Heart left ventricle (tissue), 16 donors: ENCODE results near the gene USP25. TPM values are rescaled to one million over a fixed set of nuclear protein-coding genes. Genes with fewer than 3 reads are reported as not detected.

Experiments used
- ATAC-seq, 4 donors: fragments of 200-7000 bp; cut with Tn5 transposase; one replicate each; pipeline ENCODE4 v1.9.1; 2020 to 2022; ENCODE audit warnings: moderate library complexity in 4 of 4, mild to moderate bottlenecking in 3 of 4, moderate number of reproducible peaks in 1 of 4
- DNase-seq, 5 donors: peaks; one replicate each; pipeline ENCODE4 v3.0.0-alpha.2; 2020
- H3K27ac ChIP-seq, 12 donors: fragments of 200-600 bp; sonication (generic) in 4 of 12; one replicate each; pipeline versions ENCODE4 v1.5.0 to v1.8.0; 2016 to 2022; ENCODE audit warnings: mild to moderate bottlenecking in 2 of 12
- H3K27me3 ChIP-seq, 9 donors: fragments of 200-600 bp; sonication (generic) in 2 of 9; one replicate each; pipeline versions ENCODE4 v1.5.1 to v1.8.0; 2016 to 2022; ENCODE audit warnings: mild to moderate bottlenecking in 3 of 9
- H3K36me3 ChIP-seq, 9 donors: fragments of 200-600 bp; sonication (generic) in 2 of 9; one replicate each; pipeline versions ENCODE4 v1.5.0 to v1.8.0; 2018 to 2022; ENCODE audit warnings: mild to moderate bottlenecking in 2 of 9
- H3K4me1 ChIP-seq, 12 donors: fragments of 200-600 bp; sonication (generic) in 4 of 12; one replicate each; pipeline versions ENCODE4 v1.5.0 to v1.8.0; 2016 to 2022; ENCODE audit warnings: mild to moderate bottlenecking in 3 of 12
- H3K4me3 ChIP-seq, 12 donors: fragments of 200-600 bp; sonication (generic) in 4 of 12; one replicate each; pipeline versions ENCODE4 v1.5.0 to v1.8.0; 2017 to 2022; ENCODE audit warnings: mild to moderate bottlenecking in 9 of 12, moderate library complexity in 4 of 12
- H3K9me3 ChIP-seq, 12 donors: fragments of 200-600 bp; sonication (generic) in 4 of 12; one replicate each; pipeline versions ENCODE4 v1.5.0 to v1.8.0; 2016 to 2022; ENCODE audit warnings: mild to moderate bottlenecking in 1 of 12
- POLR2A ChIP-seq, 2 donors: fragments of 450-650 bp; IDR thresholded peaks; one replicate each; pipeline ENCODE4 v1.6.1; 2017; ENCODE audit warnings: antibody characterized with exemption in 2 of 2, mild to moderate bottlenecking in 2 of 2, moderate library complexity in 2 of 2
- WGBS, 4 donors: extraction: QIAGEN DNeasy Blood & Tissue Kit in 2 of 4; methylation state at CpG; one replicate each; pipeline versions ENCODE4 v1.1.5 to v1.1.7; 2013 to 2018; 5-methylcytosine and 5-hydroxymethylcytosine counted together
- intact Hi-C, 10 donors: fragments of 100-400 bp; cut with DNase I; formaldehyde crosslinking; loops; one replicate each; pipeline versions ENCODE4 v1.11.1 to v1.14.2; 2022
- polyA plus RNA-seq, 2 donors: library from polyadenylated mRNA; stranded (reverse); fragments of 200-250 nt; gene quantifications; one replicate each; pipeline ENCODE4 v1.2.3, GENCODE V29; 2013
- total RNA-seq, 9 donors: library from RNA; depleted of rRNA in 2 of 9; stranded (reverse); fragments of >200 nt in 2 of 9; fragmentation: NEBNext Ultra II Directional in 3 of 9; extraction: Animal tissue kit (Norgen Biotek cat#: 25700) in 3 of 9; gene quantifications; one replicate each; pipeline versions ENCODE4 v1.1.0 to v1.2.4, GENCODE V29; 2016 to 2023
- TF ChIP-seq, protein P1 (sequence below), 12 donors: fragments of 200-600 bp; sonication (generic) in 4 of 12; IDR thresholded peaks; one replicate each; pipeline versions ENCODE4 v1.5.0 to v1.8.0; 2018 to 2022; ENCODE audit warnings: antibody characterized with exemption in 12 of 12, mild to moderate bottlenecking in 5 of 12
- donor health status: ischemic (EF 13 %, LVEDD 7.1; RV severe dilation, severe dysfunction).
- donor health status: healthy with polysubstance abuse.
- donor health status: DM: no; HTN: yes; CAD: no.
- donor health status: DM: no; HTN: no; CAD: no.
- donor health status: ischemic (EF 25% LVEDD 6.9; RV normal size, moderate dysfunction).
- donor health status: ischemic (EF 25% LVEDD 5.7; RV mildly dilated, moderate dysfunction).
- donor health status: healthy.
- donor health status: DM: yes; HTN: yes; CAD: no.
- donor health status: ischemic (EF 35%, LVEDD 5.7; RV mildly dilated, moderate dysfunction).
- donor health status: nonischemic (EF 11% LVEDD 7.7; RV severe dilation, severe dysfunction).
- donor health status: DM: yes; HTN: yes; CAD: no.
- donor health status: PGD.
- donor health status: ischemic (EF 29% LVEDD 5.4; RV normal size, mild dysfunction).
- donor health status: nonischemic (EF 23%, LVEDD 6.1; RV moderate dilation, normal function).

Gene USP25
- total and polyA plus RNA-seq, 11 donors = 20.4 to 55.3 (median 44.6) TPM

DNA sequence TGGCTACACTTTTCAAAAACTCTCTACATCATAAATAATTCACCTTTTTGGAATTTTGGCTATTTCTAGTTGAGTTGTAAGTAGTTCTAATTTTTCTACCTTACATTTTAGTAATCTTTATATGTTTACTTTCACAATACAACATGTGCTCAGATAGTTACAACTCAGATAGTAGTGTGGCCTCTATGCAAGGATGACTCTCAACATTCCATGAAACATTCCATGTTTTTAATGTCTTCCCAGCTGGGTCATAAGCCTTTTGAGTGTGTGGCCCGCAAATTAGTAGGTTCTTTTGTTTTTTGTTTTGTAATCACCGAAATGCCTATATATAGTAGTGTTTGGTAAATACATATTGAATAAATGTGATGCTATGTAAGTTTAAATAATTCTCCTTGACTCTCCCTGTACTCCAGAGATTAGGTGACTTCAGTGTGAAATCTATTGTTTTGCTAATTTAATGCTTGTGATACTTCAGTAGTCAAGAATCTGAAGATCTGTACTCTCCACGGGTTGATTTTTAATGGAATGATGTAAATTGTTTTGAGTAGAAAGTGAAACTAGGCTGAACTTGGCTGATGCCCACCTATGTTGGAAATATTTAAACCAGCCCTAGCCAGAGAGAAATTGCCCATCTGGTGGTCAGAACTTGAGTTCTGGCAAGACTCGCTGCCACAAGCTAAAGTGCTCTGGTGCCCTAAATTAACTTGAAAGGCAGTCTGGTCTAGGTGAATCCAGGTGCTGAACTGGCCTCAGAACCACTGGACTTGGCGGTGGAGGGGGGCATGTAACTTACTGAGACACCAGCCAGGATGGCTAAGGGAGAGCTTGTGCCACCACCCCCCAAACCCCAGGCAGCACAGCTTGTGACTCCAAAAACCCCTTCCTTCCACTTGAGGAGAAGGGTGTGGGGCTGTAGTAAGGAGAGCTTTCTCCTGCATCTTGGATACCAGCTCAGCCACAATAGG, 165.6 kb downstream of the USP25 start:
- H3K27ac ChIP-seq = no peak overlapping the region
- peaks cover 0 to 10% (median 6%) of the 10 kb centered on the region in 12 donors for H3K4me1 ChIP-seq
- TF ChIP-seq, protein P1, sequence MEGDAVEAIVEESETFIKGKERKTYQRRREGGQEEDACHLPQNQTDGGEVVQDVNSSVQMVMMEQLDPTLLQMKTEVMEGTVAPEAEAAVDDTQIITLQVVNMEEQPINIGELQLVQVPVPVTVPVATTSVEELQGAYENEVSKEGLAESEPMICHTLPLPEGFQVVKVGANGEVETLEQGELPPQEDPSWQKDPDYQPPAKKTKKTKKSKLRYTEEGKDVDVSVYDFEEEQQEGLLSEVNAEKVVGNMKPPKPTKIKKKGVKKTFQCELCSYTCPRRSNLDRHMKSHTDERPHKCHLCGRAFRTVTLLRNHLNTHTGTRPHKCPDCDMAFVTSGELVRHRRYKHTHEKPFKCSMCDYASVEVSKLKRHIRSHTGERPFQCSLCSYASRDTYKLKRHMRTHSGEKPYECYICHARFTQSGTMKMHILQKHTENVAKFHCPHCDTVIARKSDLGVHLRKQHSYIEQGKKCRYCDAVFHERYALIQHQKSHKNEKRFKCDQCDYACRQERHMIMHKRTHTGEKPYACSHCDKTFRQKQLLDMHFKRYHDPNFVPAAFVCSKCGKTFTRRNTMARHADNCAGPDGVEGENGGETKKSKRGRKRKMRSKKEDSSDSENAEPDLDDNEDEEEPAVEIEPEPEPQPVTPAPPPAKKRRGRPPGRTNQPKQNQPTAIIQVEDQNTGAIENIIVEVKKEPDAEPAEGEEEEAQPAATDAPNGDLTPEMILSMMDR (IDR thresholded peaks at IDR 0.05) = no peak
- TF ChIP-seq POLR2A (IDR thresholded peaks at IDR 0.05) = no peak
- DNase-seq (no peak), ATAC-seq (no peak)
- no peaks in the 10 kb centered on the region for H3K36me3 ChIP-seq
- H3K4me3 ChIP-seq = no peak overlapping the region
- 82 to 91% (median 88%) methylated on average over 5 of the region's 5 CpGs for WGBS, 4 donors
- intact Hi-C loops = loop anchor here in 2 of 10 donors (5.0 to 10.0 kb wide), 2 partner anchors 1149 to 1372 kb away; no protein-coding TSS in a partner anchor
- H3K27me3 ChIP-seq = no peaks in the 10 kb centered on the region
- H3K9me3 ChIP-seq = peaks cover 0 to 12% (median 0%) of the 10 kb centered on the region in 12 donors

DNA sequence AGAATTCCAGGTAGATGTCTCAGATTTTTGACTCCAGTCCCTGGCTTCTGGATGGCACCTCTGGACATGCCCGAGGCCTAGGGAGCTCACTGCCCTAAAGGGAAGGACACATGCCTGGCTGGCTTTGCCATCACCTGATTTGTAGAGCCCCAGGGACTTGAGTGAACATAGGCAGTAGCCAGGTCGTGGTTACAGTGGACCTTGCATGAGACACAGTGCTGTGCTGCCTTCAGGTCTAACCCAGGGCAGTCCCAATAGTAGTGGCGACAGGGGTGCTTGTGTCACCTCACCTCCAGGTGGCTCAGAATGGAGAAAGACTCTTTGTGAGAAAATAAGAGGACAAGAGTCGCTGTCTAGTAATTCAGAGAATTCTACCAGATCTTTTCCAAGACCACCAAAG, 166.7 kb downstream of the USP25 start:
- peaks cover 0 to 10% (median 6%) of the 10 kb centered on the region in 12 donors for H3K4me1 ChIP-seq
- H3K36me3 ChIP-seq = no peaks in the 10 kb centered on the region
- DNase-seq (no peak), ATAC-seq (peak in 1 of 4 donors; percentile 29)
- H3K4me3 ChIP-seq = no peak overlapping the region
- WGBS, 4 donors = 94 to 97% (median 96%) methylated on average over 4 of the region's 4 CpGs
- no peak overlapping the region for H3K27ac ChIP-seq
- TF ChIP-seq POLR2A (IDR thresholded peaks at IDR 0.05) = no peak
- TF ChIP-seq, protein P1 (IDR thresholded peaks at IDR 0.05) = no peak
- no peaks in the 10 kb centered on the region for H3K27me3 ChIP-seq
- peaks cover 0 to 23% (median 0%) of the 10 kb centered on the region in 12 donors for H3K9me3 ChIP-seq
- intact Hi-C loops = loop anchor here in 2 of 10 donors (5.0 to 10.0 kb wide), 2 partner anchors 1148 to 1371 kb away; no protein-coding TSS in a partner anchor

DNA sequence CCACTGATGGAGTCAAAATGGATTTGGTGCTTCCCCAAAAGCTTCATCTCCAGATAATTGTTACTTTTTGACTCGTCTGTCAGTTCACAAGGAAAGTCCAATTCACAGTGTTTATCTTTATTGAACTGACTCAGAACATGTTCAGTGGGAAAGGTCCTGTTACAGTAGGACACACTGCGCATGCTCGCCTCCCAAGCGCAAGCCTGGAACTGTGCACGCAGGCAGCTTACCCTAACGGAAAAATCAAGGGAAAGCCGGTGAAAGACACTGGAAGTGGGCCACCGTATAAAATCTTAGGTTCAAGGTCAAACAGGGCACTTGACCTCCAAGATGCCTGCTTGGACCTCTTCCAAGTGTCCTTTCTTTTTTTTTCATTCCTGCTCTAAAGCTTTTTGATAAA, 174.6 kb downstream of the USP25 start:
- Histone ChIP-seq H3K4me3 (no peak overlapping the region), H3K9me3 (peaks cover 0 to 56% (median 2%) of the 10 kb centered on the region in 12 donors), H3K36me3 (no peaks in the 10 kb centered on the region), H3K4me1 (no peaks in the 10 kb centered on the region), H3K27ac (no peak overlapping the region), H3K27me3 (no peaks in the 10 kb centered on the region)
- ATAC-seq = no peak
- WGBS, 4 donors = 87 to 92% (median 89%) methylated on average over 8 of the region's 8 CpGs
- TF ChIP-seq, protein P1 (IDR thresholded peaks at IDR 0.05) = no peak
- TF ChIP-seq POLR2A (IDR thresholded peaks at IDR 0.05) = no peak
- no peak for DNase-seq
- intact Hi-C loops = no loop called here

DNA sequence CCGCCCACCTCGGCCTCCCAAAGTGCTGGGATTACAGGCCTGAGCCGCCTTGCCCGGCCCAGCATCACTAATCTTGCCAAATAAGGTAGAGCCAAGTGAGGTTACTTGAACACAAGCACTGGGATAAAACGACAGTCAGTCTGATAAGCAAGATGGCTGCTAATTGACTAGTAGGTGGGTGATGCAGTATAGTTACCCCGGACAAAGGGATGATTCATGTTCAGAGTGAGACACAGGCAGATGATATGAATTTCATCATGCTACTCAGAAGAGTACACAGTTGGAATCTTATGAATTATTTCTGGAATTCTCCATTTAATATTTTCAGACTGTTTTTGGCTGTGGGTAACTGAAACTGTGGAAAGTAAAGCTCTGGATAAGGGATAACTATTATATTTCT, 178.4 kb downstream of the USP25 start:
- ATAC-seq = no peak
- peaks cover 0 to 32% (median 5%) of the 10 kb centered on the region in 12 donors for H3K9me3 ChIP-seq

More for the DNA sequence above, 178.4 kb downstream of the USP25 start:
- WGBS, 4 donors = 82 to 87% (median 86%) methylated on average over 6 of the region's 6 CpGs
- intact Hi-C loops = no loop called here
- no peak for DNase-seq
- Histone ChIP-seq H3K27ac (no peak overlapping the region), H3K4me1 (no peaks in the 10 kb centered on the region), H3K27me3 (no peaks in the 10 kb centered on the region), H3K4me3 (no peak overlapping the region), H3K36me3 (no peaks in the 10 kb centered on the region)
- TF ChIP-seq, protein P1 (IDR thresholded peaks at IDR 0.05) = no peak
- TF ChIP-seq POLR2A (IDR thresholded peaks at IDR 0.05) = no peak
